A549 (cell line): ENCODE results near the gene RIMBP2.

Experiments
- CBX2 ChIP-seq: fragments of 200-600 bp; sonication (generic); IDR thresholded peaks from 2 replicates; pipeline ENCODE4 v1.6.1; 2016; ENCODE audit warnings: low read depth, mild to moderate bottlenecking, borderline replicate concordance
- CTCF ChIP-seq: fragments of >200 bp; sonication (Bioruptor Twin); formaldehyde crosslinking; IDR thresholded peaks from 3 replicates; pipeline ENCODE4 v1.5.1; 2016
- EP300 ChIP-seq, 2 experiments: fragments of >200 bp; sonication (Bioruptor Twin); formaldehyde crosslinking; IDR thresholded peaks; 2 replicates in 1 of 2; 3 replicates in 1 of 2; pipeline ENCODE4 v1.6.1; 2016 to 2017
- FOSB ChIP-seq: fragments of 250-450 bp; sonication (Bioruptor Pico); IDR thresholded peaks from 2 replicates; pipeline ENCODE4 v1.5.0; 2020; ENCODE audit warnings: mild to moderate bottlenecking, moderate library complexity
- MYC ChIP-seq: IDR thresholded peaks from 2 replicates; pipeline ENCODE4 v1.6.1; 2012; ENCODE audit warnings: mild to moderate bottlenecking, inconsistent platforms, low read length, improper control_type of control experiment, borderline replicate concordance
- POLR2A ChIP-seq: IDR thresholded peaks from 2 replicates; pipeline ENCODE4 v1.6.1; 2012; ENCODE audit warnings: mild to moderate bottlenecking, low read length
- RCOR1 ChIP-seq: fragments of 150-350 bp; IDR thresholded peaks from 2 replicates; pipeline ENCODE4 v1.6.1; 2014; ENCODE audit warnings: antibody characterized with exemption, low read length, low read depth
- TF ChIP-seq, protein P1 (sequence below): IDR thresholded peaks from 2 replicates; pipeline ENCODE4 v1.6.1; 2012
- TF ChIP-seq, protein P2 (sequence below): fragments of 200-600 bp; sonication (generic); IDR thresholded peaks from 2 replicates; pipeline ENCODE4 v1.6.1; 2016; ENCODE audit warnings: antibody characterized with exemption, mild to moderate bottlenecking, moderate library complexity

GRCh38 chr12:130683080-130683479, 33.0 kb downstream of the RIMBP2 start:
- no peak for TF ChIP-seq RCOR1
- no peak for TF ChIP-seq EP300 (IDR thresholded peaks at IDR 0.05)
- TF ChIP-seq, protein P1, sequence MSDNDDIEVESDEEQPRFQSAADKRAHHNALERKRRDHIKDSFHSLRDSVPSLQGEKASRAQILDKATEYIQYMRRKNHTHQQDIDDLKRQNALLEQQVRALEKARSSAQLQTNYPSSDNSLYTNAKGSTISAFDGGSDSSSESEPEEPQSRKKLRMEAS: no peak
- no peak for TF ChIP-seq CTCF
- no peak for TF ChIP-seq MYC
- TF ChIP-seq CBX2: no peak
- no peak for TF ChIP-seq FOSB (CRISPR knock-in tag)
- TF ChIP-seq, protein P2, sequence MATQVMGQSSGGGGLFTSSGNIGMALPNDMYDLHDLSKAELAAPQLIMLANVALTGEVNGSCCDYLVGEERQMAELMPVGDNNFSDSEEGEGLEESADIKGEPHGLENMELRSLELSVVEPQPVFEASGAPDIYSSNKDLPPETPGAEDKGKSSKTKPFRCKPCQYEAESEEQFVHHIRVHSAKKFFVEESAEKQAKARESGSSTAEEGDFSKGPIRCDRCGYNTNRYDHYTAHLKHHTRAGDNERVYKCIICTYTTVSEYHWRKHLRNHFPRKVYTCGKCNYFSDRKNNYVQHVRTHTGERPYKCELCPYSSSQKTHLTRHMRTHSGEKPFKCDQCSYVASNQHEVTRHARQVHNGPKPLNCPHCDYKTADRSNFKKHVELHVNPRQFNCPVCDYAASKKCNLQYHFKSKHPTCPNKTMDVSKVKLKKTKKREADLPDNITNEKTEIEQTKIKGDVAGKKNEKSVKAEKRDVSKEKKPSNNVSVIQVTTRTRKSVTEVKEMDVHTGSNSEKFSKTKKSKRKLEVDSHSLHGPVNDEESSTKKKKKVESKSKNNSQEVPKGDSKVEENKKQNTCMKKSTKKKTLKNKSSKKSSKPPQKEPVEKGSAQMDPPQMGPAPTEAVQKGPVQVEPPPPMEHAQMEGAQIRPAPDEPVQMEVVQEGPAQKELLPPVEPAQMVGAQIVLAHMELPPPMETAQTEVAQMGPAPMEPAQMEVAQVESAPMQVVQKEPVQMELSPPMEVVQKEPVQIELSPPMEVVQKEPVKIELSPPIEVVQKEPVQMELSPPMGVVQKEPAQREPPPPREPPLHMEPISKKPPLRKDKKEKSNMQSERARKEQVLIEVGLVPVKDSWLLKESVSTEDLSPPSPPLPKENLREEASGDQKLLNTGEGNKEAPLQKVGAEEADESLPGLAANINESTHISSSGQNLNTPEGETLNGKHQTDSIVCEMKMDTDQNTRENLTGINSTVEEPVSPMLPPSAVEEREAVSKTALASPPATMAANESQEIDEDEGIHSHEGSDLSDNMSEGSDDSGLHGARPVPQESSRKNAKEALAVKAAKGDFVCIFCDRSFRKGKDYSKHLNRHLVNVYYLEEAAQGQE: no peak
- TF ChIP-seq POLR2A: no peak
